Stomach (tissue), 4 donors: ENCODE results near the gene NPHP4.

Source experiments
- POLR2A ChIP-seq, 4 donors: fragments of 450-650 bp; IDR thresholded peaks; one replicate each; pipeline ENCODE4 v1.6.1; 2016; ENCODE audit warnings: antibody characterized with exemption in 4 of 4, control low read depth in 2 of 4, mild to moderate bottlenecking in 1 of 4, moderate library complexity in 1 of 4
- TF ChIP-seq, protein P1 (sequence below), 7 experiments: fragments of 450-650 bp in 4 of 7; fragments of 200-600 bp in 3 of 7; sonication (generic) in 3 of 7; IDR thresholded peaks; one replicate each; pipeline ENCODE4 v1.5.1; 2016 to 2019; ENCODE audit warnings: antibody characterized with exemption in 7 of 7, control low read depth in 2 of 7, mild to moderate bottlenecking in 1 of 7

- no peak for TF ChIP-seq POLR2A (IDR thresholded peaks at IDR 0.05)
- TF ChIP-seq, protein P1, sequence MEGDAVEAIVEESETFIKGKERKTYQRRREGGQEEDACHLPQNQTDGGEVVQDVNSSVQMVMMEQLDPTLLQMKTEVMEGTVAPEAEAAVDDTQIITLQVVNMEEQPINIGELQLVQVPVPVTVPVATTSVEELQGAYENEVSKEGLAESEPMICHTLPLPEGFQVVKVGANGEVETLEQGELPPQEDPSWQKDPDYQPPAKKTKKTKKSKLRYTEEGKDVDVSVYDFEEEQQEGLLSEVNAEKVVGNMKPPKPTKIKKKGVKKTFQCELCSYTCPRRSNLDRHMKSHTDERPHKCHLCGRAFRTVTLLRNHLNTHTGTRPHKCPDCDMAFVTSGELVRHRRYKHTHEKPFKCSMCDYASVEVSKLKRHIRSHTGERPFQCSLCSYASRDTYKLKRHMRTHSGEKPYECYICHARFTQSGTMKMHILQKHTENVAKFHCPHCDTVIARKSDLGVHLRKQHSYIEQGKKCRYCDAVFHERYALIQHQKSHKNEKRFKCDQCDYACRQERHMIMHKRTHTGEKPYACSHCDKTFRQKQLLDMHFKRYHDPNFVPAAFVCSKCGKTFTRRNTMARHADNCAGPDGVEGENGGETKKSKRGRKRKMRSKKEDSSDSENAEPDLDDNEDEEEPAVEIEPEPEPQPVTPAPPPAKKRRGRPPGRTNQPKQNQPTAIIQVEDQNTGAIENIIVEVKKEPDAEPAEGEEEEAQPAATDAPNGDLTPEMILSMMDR (IDR thresholded peaks at IDR 0.05): no peak
Observed at GRCh38 chr1:5822266-5822665, 170.0 kb downstream of the NPHP4 start.
